Skeletal muscle cell (primary cell): Measurements from ENCODE around the gene MBOAT7.

Experiments
- DNase-seq: peaks from one replicate; pipeline ENCODE4 v3.0.0-alpha.2; 2010; ENCODE audit warnings: low read depth
- H3K4me3 ChIP-seq: 2 replicates; pipeline ENCODE4 v1.5.1; 2011; ENCODE audit warnings: low read depth, mild to moderate bottlenecking, control low read depth, low read length, moderate library complexity

Gene MBOAT7

GRCh38 chr19:54169149-54169740 is 20.1 kb downstream of the MBOAT7 start:
- DNase-seq = no peak
- H3K4me3 ChIP-seq = no peak overlapping the region

DNA sequence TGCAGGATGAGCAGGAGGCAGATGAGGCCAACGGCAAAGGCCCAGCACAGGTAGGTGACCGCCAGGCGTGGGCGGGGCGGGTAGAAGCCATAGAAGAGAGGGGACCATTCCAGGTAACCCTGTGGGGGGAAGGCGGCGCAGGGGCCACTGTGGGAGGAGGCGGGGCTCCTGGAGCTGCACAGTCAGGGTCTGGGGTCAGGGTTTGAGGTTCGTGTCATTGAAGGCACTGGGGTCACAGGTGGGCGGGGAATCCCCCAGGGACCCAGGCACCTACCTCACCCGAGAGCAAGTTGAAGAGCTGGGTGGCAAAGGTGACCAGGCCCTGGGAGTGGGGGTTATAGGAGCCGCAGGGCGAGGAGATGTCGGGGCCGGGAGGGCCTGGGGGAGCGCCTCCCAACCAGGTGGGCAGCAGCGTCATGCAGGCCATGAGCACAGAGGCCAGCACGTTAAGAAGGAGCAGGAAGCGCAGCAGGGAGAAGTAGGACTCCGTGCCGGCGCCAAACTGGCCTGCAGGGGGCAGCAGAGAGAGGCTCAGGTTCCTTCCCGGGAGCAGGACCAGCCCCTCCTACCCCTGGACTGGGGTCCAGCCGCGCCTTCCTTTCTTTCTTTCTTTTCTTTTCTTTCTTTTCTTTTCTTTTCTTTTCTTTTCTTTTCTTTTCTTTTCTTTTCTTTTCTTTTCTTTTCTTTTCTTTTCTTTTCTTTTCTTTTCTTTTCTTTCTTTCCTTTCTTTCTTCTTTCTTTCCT is 21.0 kb downstream of the MBOAT7 start:
- DNase-seq = no peak
- no peak overlapping the region for H3K4me3 ChIP-seq

GRCh38 chr19:54165222-54165621 is 24.2 kb downstream of the MBOAT7 start:
- no peak for DNase-seq
- H3K4me3 ChIP-seq = no peak overlapping the region

DNA sequence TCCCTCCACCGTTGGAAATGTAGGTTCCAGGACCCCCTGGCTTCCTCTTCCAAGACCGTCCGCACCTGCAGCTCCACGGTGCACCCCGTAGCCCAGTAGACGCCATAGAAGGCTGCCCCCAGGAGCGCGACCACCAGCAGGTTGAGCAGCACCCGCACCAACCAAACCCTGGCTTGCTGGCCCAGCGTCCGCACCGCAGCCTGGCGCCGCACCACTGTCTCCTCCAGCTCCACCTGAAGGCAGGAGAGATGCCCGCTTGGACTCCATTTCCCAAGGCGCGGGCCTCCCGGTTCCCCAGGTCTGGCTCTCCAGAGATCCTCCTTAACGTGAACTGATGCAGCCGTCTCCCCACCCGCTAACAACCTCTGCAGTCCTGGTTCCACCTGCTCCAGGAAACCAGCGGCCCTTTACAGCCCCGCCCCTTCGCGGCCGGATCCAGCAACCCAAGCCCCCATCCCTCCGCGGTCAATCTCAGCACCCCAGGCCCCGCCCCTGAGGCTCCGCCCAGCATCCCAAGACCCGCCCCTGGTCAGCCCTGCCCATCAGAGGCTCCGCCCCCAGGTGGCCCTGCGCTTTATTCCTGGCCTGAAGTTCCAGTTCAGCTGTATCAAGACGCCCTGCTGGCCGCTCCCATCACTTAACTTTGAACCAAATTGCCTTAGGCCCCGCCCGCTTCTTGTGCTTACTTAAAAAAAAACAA is 24.9 kb downstream of the MBOAT7 start:
- H3K4me3 ChIP-seq = peak overlapping the region; percentile 21
- no peak for DNase-seq

- no peak overlapping the region for H3K4me3 ChIP-seq
- DNase-seq = no peak
These were observed 26.5 kb downstream of the MBOAT7 start for GRCh38 chr19:54162884-54163283.

GRCh38 chr19:54162241-54162805 is 27.1 kb downstream of the MBOAT7 start:
- H3K4me3 ChIP-seq = peak overlapping the region; percentile 52
- DNase-seq = no peak

- DNase-seq = no peak
- peak overlapping the region; percentile 70 for H3K4me3 ChIP-seq
These were observed 28.5 kb downstream of the MBOAT7 start for GRCh38 chr19:54160854-54161253.

GRCh38 chr19:54160182-54160811 is 29.1 kb downstream of the MBOAT7 start:
- DNase-seq = no peak

DNA sequence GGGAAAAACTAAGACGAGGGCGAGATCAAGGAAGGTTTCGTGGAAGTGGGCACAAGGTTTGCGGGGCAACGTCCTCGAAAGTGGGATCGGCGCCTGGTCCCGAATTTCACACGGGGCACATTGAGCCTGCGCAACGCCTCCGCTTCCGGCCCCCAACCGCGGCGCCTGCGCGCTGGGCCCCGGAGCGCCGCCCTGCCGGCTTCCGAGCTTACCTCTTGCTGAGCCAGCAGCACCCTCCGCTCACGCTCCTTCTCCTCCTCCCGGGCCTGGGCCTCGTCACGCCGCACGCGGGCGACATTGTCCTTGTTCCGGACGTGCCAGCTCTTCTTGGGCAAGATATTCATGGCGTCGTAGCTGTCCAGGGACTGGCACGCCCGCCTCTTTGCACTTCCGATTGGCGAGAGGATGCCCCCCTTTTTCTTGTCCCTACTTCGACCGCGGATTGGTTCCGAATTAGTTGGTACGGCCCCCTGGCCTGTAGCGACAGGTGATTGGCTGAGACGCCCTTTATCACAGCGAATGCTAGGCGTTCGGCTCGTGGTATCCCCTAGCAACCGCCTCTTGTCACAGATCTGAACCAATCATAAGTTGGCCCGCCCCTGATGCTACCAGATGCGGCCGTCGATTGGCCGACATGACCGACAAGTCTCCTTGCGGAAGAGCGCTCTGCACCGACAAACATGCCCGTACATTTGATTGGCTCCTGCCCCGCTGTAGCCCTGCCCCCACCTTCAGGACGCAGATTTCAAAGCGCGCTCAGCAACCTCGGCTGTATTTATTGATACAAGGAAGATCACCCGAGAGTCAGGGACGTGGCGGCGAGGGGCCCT is 29.8 kb downstream of the MBOAT7 start, which contains the start of gene LENG1:
TSS of gene LENG1 (minus strand) at position 370 of the 830 bp plus-strand sequence. CDS start at position 344, 26 bp downstream.
- peak within 1 kb of the TSS; percentile 70 for H3K4me3 ChIP-seq
- peak; percentile 100 for DNase-seq

More at GRCh38 chr19:54160182-54160811, 29.1 kb downstream of the MBOAT7 start:
- H3K4me3 ChIP-seq = peak overlapping the region; percentile 70

- H3K4me3 ChIP-seq = peak overlapping the region; percentile 68
- no peak for DNase-seq
These were observed 30.5 kb downstream of the MBOAT7 start for GRCh38 chr19:54158812-54159351.

DNA sequence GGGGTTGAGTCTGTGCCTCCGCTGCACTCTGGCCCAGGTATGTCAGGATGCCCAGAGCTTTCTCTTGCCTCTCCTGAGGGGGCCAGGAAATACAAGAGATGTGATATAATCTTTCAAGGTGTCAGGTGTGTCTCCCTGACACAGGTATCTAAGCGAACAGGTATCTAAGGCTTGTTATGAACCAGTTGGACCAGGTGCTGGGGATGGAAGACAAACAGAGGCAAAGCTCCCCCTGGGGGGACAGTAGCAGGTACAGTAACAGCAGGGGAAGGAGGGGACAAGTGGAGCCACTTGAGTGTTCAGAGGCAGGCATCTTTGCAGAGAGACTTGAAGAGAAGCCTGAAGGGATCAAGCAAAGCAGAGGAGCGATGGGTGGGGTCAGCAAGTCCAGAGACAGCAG is 32.4 kb downstream of the MBOAT7 start:
- no peak for DNase-seq
- no peak overlapping the region for H3K4me3 ChIP-seq

GRCh38 chr19:54156490-54156889 is 32.9 kb downstream of the MBOAT7 start:
- DNase-seq = no peak
- H3K4me3 ChIP-seq = no peak overlapping the region

GRCh38 chr19:54155694-54156093 is 33.7 kb downstream of the MBOAT7 start:
- H3K4me3 ChIP-seq = no peak overlapping the region

DNA sequence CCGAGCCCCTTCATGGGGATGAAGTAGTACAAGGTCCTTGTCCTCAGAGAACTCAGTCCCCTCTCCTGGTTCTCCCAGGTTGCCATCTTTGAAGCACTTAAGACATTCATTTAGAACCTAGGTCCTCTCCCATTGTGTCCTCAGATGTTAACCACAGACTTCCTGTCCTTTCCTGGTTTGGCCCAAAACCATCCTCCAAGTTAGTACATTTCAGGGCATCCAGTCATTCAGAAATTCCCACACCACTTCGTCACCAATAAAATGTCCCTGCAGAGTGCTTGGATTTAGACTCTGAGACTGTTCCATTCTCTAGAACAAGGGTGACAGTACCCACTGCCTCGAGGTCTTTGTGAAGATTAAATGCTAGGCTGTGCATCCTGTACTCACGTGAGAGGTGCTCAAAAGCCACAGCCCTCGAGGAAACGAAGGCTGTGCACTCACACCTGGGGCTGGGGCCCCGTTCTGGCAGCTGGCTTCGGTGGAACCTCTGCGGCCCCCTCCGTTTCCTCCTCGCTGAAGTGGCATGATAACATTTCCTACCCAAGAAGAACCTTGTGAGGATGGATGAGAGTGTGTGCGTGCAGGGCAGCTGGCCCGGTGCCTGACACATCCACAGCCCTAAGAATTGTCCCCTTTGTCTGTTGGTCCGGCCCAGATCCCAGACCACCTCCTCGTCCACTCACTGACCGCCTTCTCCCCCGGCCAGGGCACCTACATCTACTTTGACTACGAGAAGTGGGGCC is 34.6 kb downstream of the MBOAT7 start:
- no peak overlapping the region for H3K4me3 ChIP-seq
- no peak for DNase-seq

More at GRCh38 chr19:54155694-54156093, 33.7 kb downstream of the MBOAT7 start:
- DNase-seq = no peak

DNA sequence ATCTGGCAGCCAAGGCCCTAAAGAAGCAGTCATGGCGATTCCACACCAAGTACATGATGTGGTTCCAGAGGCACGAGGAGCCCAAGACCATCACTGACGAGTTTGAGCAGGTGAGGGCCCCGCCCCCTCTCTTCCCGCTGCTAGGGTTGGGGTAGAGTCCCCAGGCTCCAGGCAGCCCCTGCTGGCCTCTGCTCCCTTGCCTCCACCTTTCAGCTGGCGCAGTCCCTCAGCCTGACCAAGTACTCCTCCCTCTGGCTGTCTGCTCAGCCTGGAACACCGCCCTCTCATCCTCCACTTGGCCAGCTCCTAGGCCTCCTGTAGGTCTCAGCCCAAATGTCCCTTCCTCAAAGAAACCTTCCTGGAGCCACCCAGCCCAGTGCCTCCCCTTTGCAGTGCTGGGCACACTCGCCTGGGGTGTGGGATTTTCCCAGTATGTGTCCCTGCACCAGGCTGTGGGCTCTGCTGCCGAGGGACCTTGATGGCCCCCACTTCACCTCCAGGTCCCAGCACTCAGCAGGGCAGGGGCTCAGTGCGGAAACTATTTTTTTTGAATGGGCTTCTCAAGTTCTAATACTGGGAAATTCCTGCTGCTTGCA is 35.6 kb downstream of the MBOAT7 start:
- DNase-seq = no peak
- no peak overlapping the region for H3K4me3 ChIP-seq

- DNase-seq = no peak
- H3K4me3 ChIP-seq = no peak overlapping the region
These were observed 36.4 kb downstream of the MBOAT7 start for GRCh38 chr19:54152878-54153524.

DNA sequence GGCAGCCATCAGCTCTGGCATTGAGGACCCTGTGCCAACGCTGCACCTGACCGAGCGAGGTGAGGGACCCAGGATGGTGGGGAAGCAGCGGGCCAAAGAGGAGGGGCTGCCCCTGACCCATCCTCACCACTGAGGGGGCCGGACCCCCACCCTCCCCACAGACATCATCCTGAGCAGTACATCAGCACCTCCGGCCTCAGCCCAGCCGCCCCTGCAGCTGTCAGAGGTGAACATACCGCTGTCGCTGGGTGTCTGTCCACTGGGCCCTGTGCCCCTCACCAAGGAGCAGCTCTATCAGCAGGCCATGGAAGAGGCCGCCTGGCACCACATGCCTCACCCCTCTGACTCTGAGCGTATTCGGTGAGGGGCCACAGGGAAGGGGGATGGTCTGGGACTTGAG is 37.1 kb downstream of the MBOAT7 start:
- DNase-seq = no peak
- H3K4me3 ChIP-seq = no peak overlapping the region
